ENCODE measurements around the gene NT5DC4.

NT5DC4 gene

GRCh38 chr2:112737542-112738232, 16.9 kb downstream of the NT5DC4 start:
- Histone ChIP-seq H3K27me3 (ENCODE audit: insufficient read depth, low read length) (no peaks in the 10 kb centered on the region), H3F3A (ENCODE audit: insufficient read depth, low read length) (no peaks in the 10 kb centered on the region), H3K4me2 (ENCODE audit: low read length) (no peak overlapping the region), H3K4me3 (ENCODE audit: low read depth, low read length, poor library complexity, severe bottlenecking) (no peak overlapping the region), H3K4me1 (ENCODE audit: insufficient read depth, low read length, severe bottlenecking) (no peaks in the 10 kb centered on the region), H3K9ac (ENCODE audit: low read length) (no peak overlapping the region), H3K36me3 (ENCODE audit: insufficient read depth, low read length) (peaks cover 52% of the 10 kb centered on the region), H3K79me2 (ENCODE audit: insufficient read depth, low read length) (no peaks in the 10 kb centered on the region), H4K20me1 (ENCODE audit: insufficient read depth, low read length) (no peaks in the 10 kb centered on the region), H2AFZ (ENCODE audit: low read length) (no peak overlapping the region), H3K9me2 (ENCODE audit: low read depth, low read length) (no peaks in the 10 kb centered on the region), H3K9me3 (ENCODE audit: low read length) (no peaks in the 10 kb centered on the region), H3K27ac (ENCODE audit: low read depth, low read length, poor library complexity, severe bottlenecking) (no peak overlapping the region)
- TF ChIP-seq CTCF (IDR thresholded peaks at IDR 0.05; ENCODE audit: low read length) (no peak), EZH2 (IDR thresholded peaks at IDR 0.05; ENCODE audit: borderline replicate concordance, low read length) (no peak)

GRCh38 chr2:112740527-112740926, 19.7 kb downstream of the NT5DC4 start:
- Histone ChIP-seq H3K4me3 (ENCODE audit: low read depth, low read length, poor library complexity, severe bottlenecking) (no peak overlapping the region), H3K9me3 (ENCODE audit: low read length) (no peaks in the 10 kb centered on the region), H3K27me3 (ENCODE audit: insufficient read depth, low read length) (no peaks in the 10 kb centered on the region), H4K20me1 (ENCODE audit: insufficient read depth, low read length) (no peaks in the 10 kb centered on the region), H3K36me3 (ENCODE audit: insufficient read depth, low read length) (peaks cover 74% of the 10 kb centered on the region), H2AFZ (ENCODE audit: low read length) (no peak overlapping the region), H3K4me2 (ENCODE audit: low read length) (no peak overlapping the region), H3K27ac (ENCODE audit: low read depth, low read length, poor library complexity, severe bottlenecking) (no peak overlapping the region), H3K79me2 (ENCODE audit: insufficient read depth, low read length) (no peaks in the 10 kb centered on the region), H3K4me1 (ENCODE audit: insufficient read depth, low read length, severe bottlenecking) (no peaks in the 10 kb centered on the region), H3K9ac (ENCODE audit: low read length) (no peak overlapping the region), H3K9me2 (ENCODE audit: low read depth, low read length) (no peaks in the 10 kb centered on the region), H3F3A (ENCODE audit: insufficient read depth, low read length) (no peaks in the 10 kb centered on the region)
- TF ChIP-seq CTCF (IDR thresholded peaks at IDR 0.05; ENCODE audit: low read length) (no peak), EZH2 (IDR thresholded peaks at IDR 0.05; ENCODE audit: borderline replicate concordance, low read length) (no peak)

- no peaks in the 10 kb centered on the region for H3F3A ChIP-seq (ENCODE audit: insufficient read depth, low read length)
- no peaks in the 10 kb centered on the region for H3K27me3 ChIP-seq (ENCODE audit: insufficient read depth, low read length)
- no peak overlapping the region for H3K27ac ChIP-seq (ENCODE audit: low read depth, low read length, poor library complexity, severe bottlenecking)
- no peak overlapping the region for H3K4me2 ChIP-seq (ENCODE audit: low read length)
- H3K9me3 ChIP-seq (ENCODE audit: low read length): no peaks in the 10 kb centered on the region
- H3K36me3 ChIP-seq (ENCODE audit: insufficient read depth, low read length): peaks cover 86% of the 10 kb centered on the region
- H3K9me2 ChIP-seq (ENCODE audit: low read depth, low read length): no peaks in the 10 kb centered on the region
- H3K9ac ChIP-seq (ENCODE audit: low read length): no peak overlapping the region
- peaks cover 23% of the 10 kb centered on the region; the same call in 1 of the 2 replicates for H3K79me2 ChIP-seq (ENCODE audit: insufficient read depth, low read length)
- no peaks in the 10 kb centered on the region for H3K4me1 ChIP-seq (ENCODE audit: insufficient read depth, low read length, severe bottlenecking)
- H4K20me1 ChIP-seq (ENCODE audit: insufficient read depth, low read length): no peaks in the 10 kb centered on the region
- no peak overlapping the region for H2AFZ ChIP-seq (ENCODE audit: low read length)
- TF ChIP-seq EZH2 (IDR thresholded peaks at IDR 0.05; ENCODE audit: borderline replicate concordance, low read length) (no peak), CTCF (IDR thresholded peaks at IDR 0.05; ENCODE audit: low read length) (peak; percentile 93)
- H3K4me3 ChIP-seq (ENCODE audit: low read depth, low read length, poor library complexity, severe bottlenecking): no peak overlapping the region
Measured at GRCh38 chr2:112749755-112750559, 29.1 kb downstream of the NT5DC4 start.

Data from OCI-LY1 (cell line).